HG02763 (cell line): ENCODE results near the gene CDC42BPB.

ENCODE experiments used
- ATAC-seq: cut with Tn5 transposase; IDR thresholded peaks from one replicate; pipeline ENCODE4 v1.9.1; 2021; ENCODE audit warnings: mild to moderate bottlenecking, moderate library complexity; ENCODE audit not compliant: unreplicated experiment

Gene CDC42BPB

GRCh38 chr14:103022002-103022684 is 35.2 kb downstream of the CDC42BPB start:
- ATAC-seq = no peak

GRCh38 chr14:103021684-103022001 is 35.7 kb downstream of the CDC42BPB start:
- no peak for ATAC-seq

- ATAC-seq = no peak
Observed at GRCh38 chr14:103020271-103021170, 36.8 kb downstream of the CDC42BPB start.

- ATAC-seq = no peak
Observed at GRCh38 chr14:103019826-103020225, 37.5 kb downstream of the CDC42BPB start.

- no peak for ATAC-seq
Observed at GRCh38 chr14:103019236-103019635, 38.1 kb downstream of the CDC42BPB start.

GRCh38 chr14:103016594-103016993 is 40.8 kb downstream of the CDC42BPB start:
- ATAC-seq = no peak

- no peak for ATAC-seq
Observed at GRCh38 chr14:103016071-103016470, 41.3 kb downstream of the CDC42BPB start.

DNA sequence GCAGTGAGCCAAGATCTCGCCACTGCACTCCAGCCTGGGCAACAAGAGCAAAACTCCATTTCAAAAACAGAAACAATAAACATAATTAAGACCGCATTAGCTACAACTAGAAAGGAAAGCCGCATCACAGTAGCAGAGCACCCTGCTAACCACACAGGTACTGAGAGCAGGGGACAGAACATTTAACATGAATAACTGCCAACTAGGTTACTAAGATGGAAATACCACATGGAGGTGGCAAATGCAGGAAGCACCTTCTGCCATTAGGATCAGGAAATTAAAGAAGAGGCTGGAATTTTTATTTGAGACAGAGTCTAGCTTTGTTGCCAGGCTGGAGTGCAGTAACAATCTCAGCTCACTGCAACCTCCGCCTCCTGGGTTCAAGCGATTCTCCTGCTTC is 41.9 kb downstream of the CDC42BPB start:
- no peak for ATAC-seq

- no peak for ATAC-seq
Observed at GRCh38 chr14:103014466-103015228, 42.7 kb downstream of the CDC42BPB start.

DNA sequence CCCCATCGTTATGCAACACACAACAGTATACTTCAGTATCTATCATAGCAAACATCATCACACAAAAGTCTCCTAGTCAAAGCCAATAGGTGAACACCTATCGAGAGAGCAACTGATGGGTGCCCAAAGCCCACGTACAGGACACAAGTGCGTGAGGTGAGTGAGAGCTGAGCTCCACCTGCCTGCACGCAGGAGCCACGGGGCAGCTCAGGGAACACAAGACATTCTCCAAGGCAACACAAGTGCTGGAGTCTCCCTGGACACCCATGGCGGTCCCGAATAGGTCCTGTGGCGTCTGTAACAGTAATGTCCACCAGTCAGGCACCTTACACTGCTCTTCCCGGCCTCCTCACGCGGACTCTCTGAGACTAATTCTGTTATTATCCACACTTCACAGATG is 44.3 kb downstream of the CDC42BPB start:
- no peak for ATAC-seq

DNA sequence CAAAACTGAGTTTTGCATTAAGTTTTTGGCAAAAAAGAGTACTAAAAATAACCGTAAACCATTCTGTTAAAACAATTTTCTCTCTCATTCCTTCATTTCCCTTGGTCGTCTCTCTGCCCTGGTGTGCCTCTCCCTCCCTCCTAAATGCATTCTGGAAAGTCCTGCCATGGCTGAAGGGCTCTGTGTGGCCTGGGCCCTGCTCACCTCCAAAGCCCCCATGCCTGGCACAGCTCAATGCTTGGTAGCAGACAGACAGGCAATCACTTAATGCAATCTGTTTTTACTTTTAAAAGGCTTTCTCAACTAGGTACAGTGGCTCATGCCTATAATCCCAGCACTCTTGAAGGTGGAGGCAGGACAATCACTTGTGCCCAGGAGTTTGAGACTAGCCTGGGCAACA is 47.8 kb downstream of the CDC42BPB start:
- ATAC-seq = no peak

DNA sequence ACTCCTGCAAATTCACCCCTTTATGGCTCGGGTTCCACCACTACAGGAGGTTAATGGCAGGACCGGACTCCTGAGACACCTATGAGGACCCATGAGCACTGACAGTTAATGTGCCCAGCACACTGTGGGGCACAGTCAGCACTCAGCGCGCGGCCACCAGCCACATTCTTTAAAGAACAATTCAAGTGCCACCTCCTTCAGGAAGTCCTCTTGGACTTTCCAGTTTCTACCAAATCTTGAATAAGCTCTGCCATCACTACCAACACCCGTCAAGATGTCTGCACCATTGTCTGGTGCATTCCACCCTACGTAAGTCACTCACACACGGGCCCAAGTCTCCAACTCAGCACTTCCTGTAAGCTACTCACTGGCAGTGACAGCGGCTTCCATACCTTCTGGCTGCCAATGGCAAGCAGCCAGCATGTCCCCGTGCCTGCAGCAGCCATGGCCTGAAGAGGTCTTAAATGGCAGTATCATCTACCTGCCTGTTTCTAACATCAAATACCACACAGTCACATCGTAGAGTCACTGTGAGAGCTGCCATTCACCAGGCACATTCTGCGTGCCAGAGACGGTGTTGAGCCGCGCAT is 48.5 kb downstream of the CDC42BPB start:
- ATAC-seq = no peak

DNA sequence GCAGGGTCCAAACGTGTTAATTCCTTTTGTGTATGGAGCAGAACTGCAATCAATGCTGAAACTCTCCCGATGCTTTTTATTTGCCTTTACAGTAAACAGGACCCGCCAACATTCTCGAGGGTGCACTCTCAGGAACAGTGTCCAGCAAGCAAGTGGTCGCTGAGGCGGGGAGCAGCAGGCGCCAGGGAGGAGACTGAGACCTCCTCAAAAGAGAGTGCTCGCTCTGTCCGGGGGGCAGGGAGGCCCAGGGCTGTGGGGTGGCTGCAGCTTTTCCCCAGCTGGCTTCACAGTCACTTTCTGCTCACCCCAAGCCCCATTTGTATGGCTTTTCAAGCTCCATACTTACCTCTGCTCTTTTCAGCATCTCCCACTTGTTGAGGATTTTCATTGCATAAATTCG is 49.2 kb downstream of the CDC42BPB start:
- no peak for ATAC-seq

DNA sequence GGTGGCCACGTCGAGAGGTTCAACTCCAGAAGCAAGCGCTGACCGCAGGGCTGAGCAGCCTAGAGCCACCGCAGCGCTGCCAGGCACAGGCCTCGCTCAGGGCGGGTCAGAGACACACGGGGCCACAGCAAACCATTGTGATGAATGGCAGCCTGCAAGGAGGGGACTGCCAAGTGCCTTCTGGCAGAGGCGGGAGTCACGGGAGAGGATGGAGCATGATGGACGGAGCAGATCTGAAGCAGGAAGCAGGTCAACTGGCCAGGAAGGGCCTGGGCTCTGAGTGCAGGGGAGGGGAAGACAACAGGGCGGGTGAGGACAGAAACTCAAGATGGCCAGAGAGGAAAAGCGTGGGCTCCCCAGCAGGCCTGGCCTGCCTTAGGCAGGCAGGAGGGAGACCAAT is 49.8 kb downstream of the CDC42BPB start:
- ATAC-seq = no peak

DNA sequence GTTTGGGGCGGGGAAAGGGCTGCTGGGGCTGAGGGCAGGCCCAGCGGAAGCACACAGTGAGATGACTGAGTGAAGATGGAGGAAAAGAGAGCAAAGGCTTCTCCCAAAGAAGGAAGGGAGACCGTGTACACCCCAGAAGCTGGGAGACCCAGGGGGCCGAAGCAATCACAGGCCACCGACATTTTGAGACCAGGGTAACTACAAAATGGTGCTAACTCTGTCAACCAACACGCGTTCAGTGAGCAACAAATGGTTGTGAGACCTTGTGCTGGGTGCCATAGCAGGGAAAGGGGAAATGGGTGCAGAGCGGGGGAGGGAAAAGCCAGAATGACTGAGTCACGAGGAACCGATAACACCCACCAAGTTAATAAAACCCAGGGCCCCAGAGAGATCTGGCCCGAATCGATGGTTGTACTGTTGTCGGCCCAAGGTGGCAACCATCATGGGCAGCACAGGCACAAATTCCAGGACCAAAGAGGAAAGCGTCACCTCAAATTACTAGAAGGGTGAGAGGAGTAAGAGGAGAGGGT is 50.3 kb downstream of the CDC42BPB start:
- ATAC-seq = no peak

GRCh38 chr14:103006106-103006505 is 51.2 kb downstream of the CDC42BPB start:
- no peak for ATAC-seq

DNA sequence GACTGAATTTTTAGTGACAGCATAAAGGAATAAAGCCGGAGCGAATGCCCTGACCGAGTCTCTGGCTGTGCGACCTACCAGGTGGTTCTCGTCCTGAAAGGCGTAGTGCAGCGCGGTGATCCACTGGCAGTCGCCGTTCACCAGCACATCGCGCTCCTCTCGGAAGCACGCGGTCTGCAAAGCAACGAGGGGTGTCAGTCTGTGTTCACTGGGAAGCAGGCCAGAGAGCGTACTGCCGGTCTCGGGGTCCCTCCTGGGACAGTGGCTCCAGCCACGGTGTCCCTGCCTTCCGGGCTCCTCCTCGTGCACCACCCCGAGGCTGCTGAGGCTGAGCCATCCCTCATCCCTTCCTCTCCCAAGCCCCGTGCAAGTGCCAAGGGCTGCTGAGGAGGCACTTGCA is 53.5 kb downstream of the CDC42BPB start:
- ATAC-seq = no peak

GRCh38 chr14:103003351-103003615 is 54.1 kb downstream of the CDC42BPB start:
- ATAC-seq = no peak

DNA sequence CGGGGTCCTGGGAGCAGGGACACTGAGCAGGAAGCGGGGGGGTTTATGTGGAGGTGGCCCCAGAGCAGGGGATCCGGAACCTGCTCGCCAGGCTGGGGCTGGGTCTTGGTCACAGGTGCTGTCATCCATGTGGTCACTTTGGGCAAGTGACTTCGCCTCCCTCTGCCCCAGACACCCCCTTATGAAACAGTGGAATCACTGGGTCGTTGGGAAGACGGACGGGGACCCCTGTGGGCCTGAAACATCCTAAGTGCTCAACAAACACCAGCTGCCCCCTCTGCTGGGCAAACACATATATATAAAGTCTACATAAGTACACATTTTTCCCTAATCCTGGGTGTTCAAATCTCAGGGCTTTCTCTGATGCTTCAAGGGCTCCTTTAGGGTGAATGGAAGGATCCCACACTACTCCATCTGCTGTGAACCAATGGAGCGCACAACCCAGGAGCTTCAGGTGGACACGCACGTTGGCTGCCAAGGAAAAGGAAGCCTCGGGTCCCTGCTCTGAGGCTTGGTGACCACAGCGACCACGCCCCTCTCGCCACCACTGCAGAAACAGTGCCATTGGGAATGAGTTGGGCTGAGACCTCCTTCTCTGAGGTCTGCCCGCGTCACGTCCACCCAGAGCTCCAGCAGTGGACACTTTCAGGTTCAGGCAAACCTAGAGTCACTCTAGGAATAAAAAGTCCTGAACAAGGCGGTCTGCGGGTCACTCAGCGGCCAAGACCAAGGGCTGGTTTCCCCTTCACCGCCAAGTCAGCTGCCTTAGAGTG is 54.6 kb downstream of the CDC42BPB start:
- ATAC-seq = no peak

DNA sequence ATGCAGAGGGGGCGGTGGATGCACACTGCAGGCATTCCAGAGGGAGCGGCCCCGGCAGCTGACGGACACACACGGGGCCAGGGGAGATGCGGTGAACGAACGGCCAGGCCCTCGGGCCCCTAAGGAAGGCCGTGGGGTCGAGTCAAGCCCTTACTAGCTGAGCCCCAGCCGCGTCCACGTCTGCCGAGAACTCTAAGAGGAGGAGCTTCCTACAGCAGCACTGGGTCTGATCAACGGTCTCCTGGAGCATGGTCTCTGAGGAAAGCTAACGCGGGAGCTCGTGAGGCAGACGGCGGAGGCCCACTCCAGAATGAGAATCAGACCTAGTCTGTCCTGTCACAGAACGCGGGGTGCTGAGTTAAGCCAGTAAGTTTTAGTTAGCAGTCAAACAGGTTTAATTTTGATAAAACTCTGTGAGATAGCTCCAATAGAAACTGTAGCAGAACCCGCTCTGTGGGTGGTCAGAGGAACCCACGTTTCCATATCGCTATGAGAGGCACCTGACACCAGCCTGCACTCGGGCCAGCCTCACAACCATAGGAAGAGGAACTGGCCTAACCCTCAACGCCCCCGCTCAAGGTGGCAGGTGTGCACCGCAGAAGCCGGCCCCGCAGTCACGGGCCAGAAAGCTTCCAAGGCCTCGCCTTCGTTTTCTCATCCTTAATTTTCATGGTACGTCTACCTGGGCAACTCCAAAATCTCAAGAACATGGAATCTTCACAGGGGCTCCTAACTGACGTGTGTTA is 55.5 kb downstream of the CDC42BPB start:
- no peak for ATAC-seq
